T-helper 1 cell (primary cell): ENCODE measurements around the gene ERVV-1.
"Not testable (repeated sequence)": the region's sequence is repeated elsewhere in the genome, so short reads cannot be mapped to it uniquely, and the experiment has no call there.

Source experiments
- DNase-seq, 5 donors: peaks; one replicate each; pipeline ENCODE4 v3.0.0-alpha.2; 2012 to 2020
- total RNA-seq, 4 donors: gene quantifications; one replicate each; lab custom pipeline; 2026; lab: John Stamatoyannopoulos, UW

Gene ERVV-1
- total RNA-seq = 0 reads per million in 4 donors

GRCh38 chr19:53013621-53014020 is at the start of gene ERVV-1:
Gene ERVV-1, plus strand, starts transcription at chr19:53013921. Its CDS starts 170 bp downstream, at chr19:53014091.
- no peak for DNase-seq

DNA sequence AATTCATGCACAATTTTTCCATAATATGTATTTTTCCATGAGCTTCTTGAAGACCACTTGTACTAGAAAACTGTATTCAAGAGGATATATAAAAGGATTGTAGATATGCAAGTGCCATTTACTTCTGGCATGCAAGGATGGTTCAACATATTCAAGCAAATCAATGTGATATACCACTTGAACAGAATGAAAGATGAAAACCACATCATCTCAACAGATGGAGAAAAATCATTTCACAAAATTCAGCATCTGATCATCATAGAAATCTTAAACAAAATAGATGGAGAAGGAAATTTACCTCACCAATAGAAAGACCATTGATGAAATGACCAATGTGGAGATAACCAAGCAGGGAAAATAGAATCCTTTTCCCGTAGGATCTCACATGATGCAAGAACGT is 45.9 kb upstream of the ERVV-1 start:
- DNase-seq = no peak

DNA sequence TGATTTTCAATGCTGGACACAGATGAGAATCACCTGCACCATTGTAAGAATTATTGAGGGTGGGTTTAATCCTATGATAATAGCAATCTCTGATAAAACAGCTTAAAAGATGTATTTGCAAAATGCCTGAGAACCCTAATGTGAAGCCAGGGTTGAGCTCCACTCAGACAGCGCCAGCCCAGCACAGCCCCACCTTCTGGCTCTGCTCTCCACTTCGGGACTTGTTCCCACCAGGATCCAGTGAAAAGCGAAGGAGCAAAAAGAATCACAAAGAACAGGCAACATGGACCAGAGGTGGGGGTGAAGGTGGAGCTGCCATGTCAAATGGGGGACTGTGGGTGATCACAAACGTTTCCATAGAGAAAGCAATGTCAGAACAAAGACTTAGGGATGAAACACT is 32.4 kb upstream of the ERVV-1 start:
- DNase-seq = no peak

DNA sequence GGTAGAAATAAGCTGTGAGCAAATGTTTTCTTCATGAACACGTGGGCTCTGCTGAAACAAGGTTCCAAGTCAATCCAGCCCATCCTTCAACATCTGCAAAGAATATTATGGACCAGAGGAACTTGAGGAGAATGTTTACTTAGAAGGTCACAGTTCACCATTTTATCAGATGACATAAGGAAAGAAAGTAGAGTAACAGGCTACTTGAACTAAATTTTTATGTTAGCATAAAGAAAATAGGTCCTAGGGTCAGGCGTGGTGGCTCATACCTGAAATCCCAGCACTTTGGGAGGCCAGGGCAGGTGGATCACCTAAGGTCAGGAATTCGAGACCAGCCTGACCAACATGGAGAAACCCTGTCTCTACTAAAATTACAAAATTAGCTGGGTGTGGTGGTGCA is 30.6 kb upstream of the ERVV-1 start:
- not testable (repeated sequence) for DNase-seq

GRCh38 chr19:52987221-52987620 is 26.5 kb upstream of the ERVV-1 start:
- DNase-seq = no peak

GRCh38 chr19:52988506-52988905 is 25.2 kb upstream of the ERVV-1 start:
- no peak for DNase-seq

GRCh38 chr19:52990759-52991418 is 22.8 kb upstream of the ERVV-1 start:
- DNase-seq = no peak

DNA sequence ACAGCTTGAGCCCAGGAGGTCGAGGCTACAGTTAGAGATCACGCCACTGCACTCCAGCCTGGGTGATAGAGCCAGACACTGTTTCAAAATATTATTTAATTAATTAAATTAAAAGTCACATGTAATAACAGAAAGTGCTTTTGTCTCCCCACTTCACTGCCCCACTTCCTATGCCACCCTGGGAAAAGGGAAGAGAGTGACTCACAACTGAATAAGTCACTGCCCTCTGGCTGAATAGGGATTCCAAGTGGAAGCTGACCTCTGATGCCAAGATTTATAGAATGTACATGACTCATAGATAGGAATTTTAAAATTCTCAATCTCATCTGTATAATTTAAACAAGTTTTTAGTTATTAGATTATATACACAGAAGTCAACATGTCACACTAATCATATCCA is 22.2 kb upstream of the ERVV-1 start:
- no peak for DNase-seq

GRCh38 chr19:52992109-52993004 is 21.4 kb upstream of the ERVV-1 start:
- no peak for DNase-seq

DNA sequence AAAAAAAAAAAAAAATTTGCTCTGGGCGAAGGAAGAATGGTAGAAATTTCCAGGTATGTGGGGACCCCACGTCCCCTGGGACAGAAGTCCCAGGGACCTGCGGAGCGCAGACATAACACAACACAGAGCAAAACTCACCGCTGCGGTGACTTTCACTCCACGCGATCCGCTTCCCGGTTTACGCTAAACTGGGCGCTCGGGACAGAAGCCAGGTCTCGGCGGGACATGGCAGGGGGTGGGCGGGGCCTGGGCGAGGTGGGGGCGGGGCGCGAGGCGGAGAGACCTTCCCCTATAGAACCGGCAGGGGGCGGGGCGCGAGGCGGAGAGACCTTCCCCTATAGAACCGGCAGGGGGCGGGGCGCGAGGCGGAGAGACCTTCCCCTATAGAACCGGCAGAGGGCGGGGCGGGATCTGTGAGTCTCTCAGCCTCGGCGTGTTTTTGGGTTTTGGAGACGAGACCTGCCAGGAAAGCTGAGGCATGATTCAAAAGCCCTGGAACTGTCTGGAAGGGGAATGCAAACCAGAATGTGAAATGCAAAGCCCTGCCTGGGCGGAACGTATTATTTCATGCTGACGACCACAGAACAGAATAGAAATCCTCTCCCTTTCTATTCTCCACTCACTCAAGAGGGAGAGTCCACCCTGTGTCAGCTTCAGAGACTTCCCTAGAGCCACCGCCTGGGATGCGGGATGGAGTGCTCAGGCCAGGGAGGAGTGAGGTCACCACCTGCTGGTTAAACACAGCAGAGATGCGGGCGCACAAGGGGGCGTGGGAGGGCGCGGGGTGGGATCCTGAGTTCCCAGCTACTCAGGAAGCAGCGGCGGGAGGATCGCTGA is 20.2 kb upstream of the ERVV-1 start:
- DNase-seq = peak; percentile 43 to 80 (median 74)

- no peak for DNase-seq
Observed at GRCh38 chr19:52995711-52996110, 18.0 kb upstream of the ERVV-1 start.

DNA sequence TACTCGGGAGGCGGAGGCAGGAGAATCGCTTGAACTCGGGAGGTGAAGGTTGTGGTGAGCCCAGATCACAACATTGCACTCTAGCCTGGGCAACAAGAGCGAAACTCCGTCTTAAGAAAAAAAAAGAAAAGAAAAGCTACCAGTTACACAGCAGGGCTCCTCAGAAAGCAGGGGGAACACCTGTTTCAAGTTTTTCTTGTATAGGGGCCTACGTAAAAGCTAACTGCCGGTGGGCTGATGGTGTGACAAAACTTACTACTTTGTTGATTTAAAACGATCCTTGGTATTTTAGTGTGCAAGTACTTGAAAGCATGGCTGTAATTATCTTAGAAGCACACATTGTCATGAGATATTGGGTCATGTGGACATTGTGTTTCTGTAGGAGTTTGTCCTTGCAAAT is 15.7 kb upstream of the ERVV-1 start:
- DNase-seq = no peak

- DNase-seq = no peak
Observed at GRCh38 chr19:53002479-53002878, 11.2 kb upstream of the ERVV-1 start.

DNA sequence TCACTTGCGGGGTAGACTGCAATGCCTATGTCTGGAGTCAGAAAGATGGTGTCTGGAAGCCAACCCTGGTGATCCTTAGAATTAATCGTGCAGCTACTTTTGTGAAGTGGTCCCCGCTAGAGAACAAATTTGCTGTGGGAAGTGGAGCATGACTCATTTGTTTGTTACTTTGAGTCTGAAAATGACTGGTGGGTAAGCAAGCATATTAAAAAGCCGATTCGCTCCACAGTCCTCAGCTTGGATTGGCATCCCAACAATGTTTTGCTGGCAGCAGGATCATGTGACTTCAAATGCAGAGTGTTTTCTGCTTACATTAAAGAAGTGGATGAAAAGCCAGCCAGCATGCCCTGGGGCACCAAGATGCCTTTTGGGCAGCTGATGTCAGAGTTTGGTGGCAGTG is 9.5 kb upstream of the ERVV-1 start:
- DNase-seq = no peak

GRCh38 chr19:53007200-53007599 is 6.5 kb upstream of the ERVV-1 start:
- no peak for DNase-seq

GRCh38 chr19:53007606-53008005 is 6.1 kb upstream of the ERVV-1 start:
- DNase-seq = no peak

DNA sequence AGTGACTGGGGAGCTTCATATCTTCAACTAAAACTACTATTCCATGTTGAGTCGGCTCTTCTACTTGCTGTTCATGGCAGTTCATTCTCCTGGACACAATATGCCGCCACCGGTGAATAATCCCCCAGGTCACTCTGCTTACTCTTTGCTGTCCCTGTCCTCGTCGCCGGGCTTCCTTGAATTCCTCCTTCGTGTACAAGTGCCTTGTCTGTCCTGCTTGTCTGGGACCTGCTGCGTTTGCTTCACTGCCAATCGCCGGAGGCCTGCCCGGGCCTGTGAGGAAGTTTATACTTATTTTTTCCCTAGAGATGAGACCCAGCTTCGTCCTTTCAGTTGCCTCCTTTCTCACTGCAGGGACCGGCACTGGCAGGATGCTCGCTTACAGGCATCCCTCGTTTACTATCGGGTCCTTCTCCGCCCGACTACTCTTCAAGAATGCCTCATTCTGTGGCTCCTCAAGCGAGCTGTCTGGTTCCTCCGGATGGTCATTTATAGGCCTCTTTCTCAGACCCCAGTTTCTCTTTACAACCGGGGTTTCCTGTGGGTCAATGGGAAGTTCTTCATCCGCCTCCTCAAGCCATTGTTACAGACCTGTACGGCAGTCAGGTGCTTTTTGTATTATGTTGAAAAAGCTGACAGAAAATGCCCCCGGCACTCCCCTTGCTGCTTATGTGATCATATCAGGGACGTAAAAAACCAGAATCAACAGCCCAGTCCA is 5.5 kb upstream of the ERVV-1 start:
- no peak for DNase-seq

GRCh38 chr19:53010494-53010893 is 3.2 kb upstream of the ERVV-1 start:
- DNase-seq = no peak

DNA sequence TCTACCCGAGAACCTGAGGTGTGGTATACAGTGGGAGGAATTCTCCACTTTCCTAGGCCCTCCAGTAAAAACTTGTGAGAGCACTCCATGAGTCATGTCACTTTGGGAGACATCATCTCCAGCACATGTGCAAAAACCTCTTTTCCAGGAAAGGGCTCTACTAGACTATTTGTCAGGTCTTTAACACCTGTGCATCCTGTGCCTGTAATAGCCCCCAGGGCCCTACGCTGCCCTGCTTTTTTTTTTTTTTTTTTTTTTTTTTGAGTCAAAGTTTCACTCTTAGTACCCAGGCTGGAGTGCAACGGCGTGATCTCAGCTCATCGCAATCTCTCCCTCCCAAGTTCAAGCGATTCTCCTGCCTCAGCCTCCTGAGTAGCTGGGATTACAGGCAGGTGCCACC is 1.7 kb upstream of the ERVV-1 start:
- DNase-seq = no peak

- DNase-seq = no peak
Observed at GRCh38 chr19:53015159-53015558, 1.4 kb downstream of the ERVV-1 start.

DNA sequence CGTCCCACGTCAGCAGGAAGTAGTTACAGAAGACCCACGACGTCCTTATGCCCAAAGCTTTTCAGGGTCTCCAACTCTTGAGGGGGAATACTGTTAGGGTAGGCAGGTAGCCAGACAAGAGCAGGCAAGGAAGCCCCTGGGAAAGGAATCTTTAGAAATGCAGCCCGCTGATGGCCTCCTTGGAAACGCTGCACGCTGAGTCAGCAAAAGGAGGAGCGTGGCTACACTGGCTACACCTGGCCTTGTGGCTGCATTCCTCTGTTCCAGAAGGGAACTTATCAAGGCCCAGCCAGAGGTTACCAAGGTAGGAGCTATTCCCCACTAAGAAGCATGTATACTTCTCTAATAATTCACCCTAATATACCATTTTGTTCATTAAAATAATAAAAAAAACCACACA is 2.0 kb downstream of the ERVV-1 start:
- DNase-seq = no peak

GRCh38 chr19:53019684-53020083 is 6.0 kb downstream of the ERVV-1 start:
- no peak for DNase-seq

DNA sequence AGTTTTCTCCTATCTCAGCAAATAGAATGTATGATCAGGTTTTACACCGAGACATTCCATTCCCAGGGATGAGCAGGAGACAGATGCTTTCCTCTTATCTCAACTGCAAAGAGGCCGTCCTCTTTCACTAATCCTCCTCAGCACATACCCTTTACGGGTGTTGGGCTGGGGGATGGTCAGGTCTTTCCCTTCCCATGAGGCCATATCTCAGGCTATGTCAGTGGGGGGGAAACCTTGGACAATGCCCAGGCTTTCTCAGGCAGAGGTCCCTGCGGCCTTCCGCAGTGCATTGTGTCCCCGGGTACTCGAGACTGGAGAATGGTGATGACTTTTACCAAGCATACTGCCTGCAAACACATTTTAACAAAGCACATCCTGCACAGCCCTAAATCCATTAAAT is 14.6 kb downstream of the ERVV-1 start:
- not testable (repeated sequence) for DNase-seq
